Suprapubic skin (tissue), 4 donors: ENCODE results near the gene MUTYH. TPM values are rescaled to one million over a fixed set of nuclear protein-coding genes. Genes with fewer than 3 reads are reported as not detected.

ENCODE experiments used
- DNase-seq, 2 donors: peaks; one replicate each; pipeline ENCODE4 v3.0.0-alpha.2; 2019; ENCODE audit warnings: low spot score in 2 of 2
- H3K27ac ChIP-seq: fragments of 200-600 bp; sonication (generic); one replicate; pipeline ENCODE4 v1.5.1; 2019
- H3K27me3 ChIP-seq: fragments of 200-600 bp; sonication (generic); one replicate; pipeline ENCODE4 v1.5.1; 2019
- H3K36me3 ChIP-seq: fragments of 200-600 bp; sonication (generic); one replicate; pipeline ENCODE4 v1.5.1; 2019
- H3K4me1 ChIP-seq: fragments of 200-600 bp; sonication (generic); one replicate; pipeline ENCODE4 v1.5.1; 2019
- H3K4me3 ChIP-seq: fragments of 200-600 bp; sonication (generic); one replicate; pipeline ENCODE4 v1.5.1; 2019; ENCODE audit warnings: mild to moderate bottlenecking
- H3K9me3 ChIP-seq: fragments of 200-600 bp; sonication (generic); one replicate; pipeline ENCODE4 v1.5.1; 2019
- CTCF ChIP-seq, 2 donors: fragments of 200-600 bp in 1 of 2; fragments of 450-650 bp in 1 of 2; sonication (generic) in 1 of 2; IDR thresholded peaks; one replicate each; pipeline ENCODE4 v1.5.1; 2016 to 2019; ENCODE audit warnings: antibody characterized with exemption in 2 of 2, mild to moderate bottlenecking in 1 of 2, moderate library complexity in 1 of 2
- EP300 ChIP-seq: sonication (generic); formaldehyde crosslinking; IDR thresholded peaks from one replicate; pipeline ENCODE4 v1.6.1; 2017; ENCODE audit warnings: antibody characterized with exemption
- POLR2A ChIP-seq, 2 donors: fragments of 450-650 bp; IDR thresholded peaks; one replicate each; pipeline ENCODE4 v1.6.1; 2017; ENCODE audit warnings: antibody characterized with exemption in 2 of 2, mild to moderate bottlenecking in 2 of 2, moderate library complexity in 2 of 2
- POLR2AphosphoS5 ChIP-seq, 3 donors: sonication (generic); formaldehyde crosslinking; IDR thresholded peaks; one replicate each; pipeline ENCODE4 v1.6.1; 2017; ENCODE audit warnings: antibody characterized with exemption in 3 of 3
- WGBS: methylation state at CpG from one replicate; pipeline ENCODE4 v1.1.5; 2018; 5-methylcytosine and 5-hydroxymethylcytosine counted together
- total RNA-seq, 4 donors: library from RNA; depleted of rRNA; stranded (reverse); fragments of >200 nt; gene quantifications; one replicate each; pipeline ENCODE4 v1.1.0, GENCODE V29; 2016

MUTYH gene
- total RNA-seq, 4 donors from 2014 or later = 22.1 to 38.2 (median 30.7) TPM

GRCh38 chr1:45321444-45321843 lies 18.8 kb downstream of the MUTYH start:
- DNase-seq = no peak
- Histone ChIP-seq H3K36me3 (no peaks in the 10 kb centered on the region), H3K27me3 (no peaks in the 10 kb centered on the region), H3K9me3 (no peaks in the 10 kb centered on the region), H3K4me1 (peaks cover 3% of the 10 kb centered on the region), H3K27ac (no peak overlapping the region), H3K4me3 (no peak overlapping the region)
- 85% methylated on average over 5 of the region's 5 CpGs for WGBS
- TF ChIP-seq CTCF (IDR thresholded peaks at IDR 0.05) (no peak), POLR2A (IDR thresholded peaks at IDR 0.05) (no peak), EP300 (no peak), POLR2AphosphoS5 (IDR thresholded peaks at IDR 0.05) (no peak)

GRCh38 chr1:45319761-45320160 lies 20.5 kb downstream of the MUTYH start:
- no peaks in the 10 kb centered on the region for H3K27me3 ChIP-seq
- no peak for TF ChIP-seq CTCF (IDR thresholded peaks at IDR 0.05)
- no peaks in the 10 kb centered on the region for H3K9me3 ChIP-seq
- DNase-seq = no peak
- WGBS = 96% methylated on average over 4 of the region's 4 CpGs
- H3K4me3 ChIP-seq = no peak overlapping the region
- H3K4me1 ChIP-seq = no peaks in the 10 kb centered on the region
- H3K36me3 ChIP-seq = no peaks in the 10 kb centered on the region
- no peak overlapping the region for H3K27ac ChIP-seq

GRCh38 chr1:45317166-45317565 lies 23.1 kb downstream of the MUTYH start:
- WGBS = 69% methylated on average over 4 of the region's 4 CpGs
- H3K36me3 ChIP-seq = no peaks in the 10 kb centered on the region
- no peaks in the 10 kb centered on the region for H3K9me3 ChIP-seq
- no peak overlapping the region for H3K4me3 ChIP-seq
- TF ChIP-seq EP300 = no peak
- TF ChIP-seq POLR2AphosphoS5 (IDR thresholded peaks at IDR 0.05) = no peak
- TF ChIP-seq POLR2A (IDR thresholded peaks at IDR 0.05) = no peak
- TF ChIP-seq CTCF (IDR thresholded peaks at IDR 0.05) = no peak
- H3K4me1 ChIP-seq = no peaks in the 10 kb centered on the region
- no peaks in the 10 kb centered on the region for H3K27me3 ChIP-seq
- H3K27ac ChIP-seq = no peak overlapping the region
- no peak for DNase-seq

GRCh38 chr1:45314266-45314665 lies 26.0 kb downstream of the MUTYH start:
- Histone ChIP-seq H3K9me3 (no peaks in the 10 kb centered on the region), H3K27ac (no peak overlapping the region), H3K4me3 (no peak overlapping the region), H3K27me3 (no peaks in the 10 kb centered on the region), H3K36me3 (no peaks in the 10 kb centered on the region), H3K4me1 (no peaks in the 10 kb centered on the region)
- WGBS = 74% methylated on average over 3 of the region's 3 CpGs
- DNase-seq = no peak
- TF ChIP-seq CTCF (IDR thresholded peaks at IDR 0.05) (no peak), POLR2A (IDR thresholded peaks at IDR 0.05) (no peak), EP300 (no peak), POLR2AphosphoS5 (IDR thresholded peaks at IDR 0.05) (no peak)

- Histone ChIP-seq H3K4me1 (peaks cover 15% of the 10 kb centered on the region), H3K27me3 (no peaks in the 10 kb centered on the region), H3K4me3 (no peak overlapping the region), H3K36me3 (no peaks in the 10 kb centered on the region), H3K9me3 (no peaks in the 10 kb centered on the region), H3K27ac (no peak overlapping the region)
- no peak for DNase-seq
- no peak for TF ChIP-seq POLR2AphosphoS5 (IDR thresholded peaks at IDR 0.05)
- TF ChIP-seq POLR2A (IDR thresholded peaks at IDR 0.05) = no peak
- TF ChIP-seq CTCF (IDR thresholded peaks at IDR 0.05) = no peak
- no peak for TF ChIP-seq EP300
- 78% methylated on average over 3 of the region's 3 CpGs for WGBS
These were observed 33.3 kb downstream of the MUTYH start for GRCh38 chr1:45306905-45307304.
